NCI-H2029 treated with DMSO at 0.1 percent for 48 hours (cell line): ENCODE data around the gene SIGLEC7.
"Not testable (repeated sequence)": the region's sequence is repeated elsewhere in the genome, so short reads cannot be mapped to it uniquely, and the experiment has no call there.

ENCODE experiments used
- DNase-seq: peaks from one replicate; lab custom pipeline; 2025; lab: John Stamatoyannopoulos, UW

Gene SIGLEC7

DNA sequence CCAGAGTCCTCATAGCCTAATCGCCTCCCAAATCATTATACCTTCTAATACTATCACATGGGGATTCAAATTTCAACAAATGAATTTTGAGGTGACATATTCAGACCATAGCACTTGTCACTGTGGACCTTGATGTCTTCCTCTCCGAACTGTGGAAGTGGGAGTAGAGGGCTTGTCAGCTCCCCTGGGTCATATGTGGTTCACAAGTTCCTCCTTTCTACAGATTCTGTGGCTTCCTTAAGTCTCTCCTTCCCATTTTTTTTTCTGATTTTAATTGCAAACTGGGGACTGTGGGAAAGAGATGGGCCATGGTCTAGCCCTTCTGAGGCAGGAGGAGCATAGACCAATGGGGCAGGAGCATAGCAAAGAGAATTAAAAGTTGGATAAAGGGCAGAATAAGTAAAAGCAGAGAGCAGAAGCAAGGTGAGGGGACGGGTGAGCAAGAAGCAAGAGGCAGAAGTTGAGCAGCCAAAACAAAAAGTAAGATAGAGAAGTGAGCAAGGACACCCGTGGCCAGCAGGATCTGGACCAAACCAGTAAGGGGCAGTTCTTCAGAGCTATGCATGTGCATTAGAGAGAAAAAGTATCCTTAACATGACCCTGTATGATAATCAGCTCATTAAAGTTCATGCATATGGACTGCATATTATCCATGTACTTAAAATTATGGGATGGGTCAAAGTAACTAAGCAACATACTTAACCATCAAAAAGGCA, 2.6 kb upstream of the SIGLEC7 start:
- DNase-seq: no peak

DNA sequence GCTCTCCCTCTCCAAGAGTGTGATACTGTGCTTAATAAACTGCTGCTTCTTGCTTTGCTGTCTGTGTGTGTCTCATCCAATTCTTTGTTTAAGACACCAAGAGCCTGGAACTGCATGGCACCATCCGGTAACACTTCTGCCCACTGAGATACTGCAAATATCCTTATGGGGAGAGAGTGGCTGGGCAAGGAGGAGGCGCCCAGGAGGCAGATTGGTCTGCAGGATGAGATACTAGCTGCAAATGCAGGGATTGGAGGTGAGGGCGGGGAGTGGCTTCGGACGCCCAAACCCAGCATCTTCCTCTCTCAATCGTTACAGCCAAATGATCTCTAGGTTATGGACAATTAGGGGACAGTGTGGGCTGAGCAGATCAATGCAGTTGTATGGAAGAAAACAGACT, 1.7 kb upstream of the SIGLEC7 start:
- no peak for DNase-seq

DNA sequence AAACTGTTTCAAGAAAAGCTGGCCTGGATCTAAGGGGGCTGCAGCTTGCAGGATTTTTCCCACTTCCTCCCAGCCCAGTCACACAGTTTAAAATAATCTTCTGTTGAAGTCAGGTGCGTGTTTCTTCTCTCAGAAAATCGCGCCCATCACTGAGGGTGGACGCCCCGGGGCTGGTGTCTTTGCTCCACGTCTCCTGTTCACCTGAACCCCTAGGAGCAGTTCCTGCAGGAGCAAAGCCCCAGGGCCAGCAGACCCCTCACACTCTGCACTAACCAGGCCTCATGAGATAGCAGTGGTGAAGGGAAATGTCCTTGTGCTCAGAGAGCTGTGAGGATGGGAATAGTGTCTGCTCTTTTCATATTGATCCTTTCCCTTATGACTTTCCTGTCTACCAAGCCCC, 920 bp upstream of the SIGLEC7 start:
- no peak for DNase-seq

DNA sequence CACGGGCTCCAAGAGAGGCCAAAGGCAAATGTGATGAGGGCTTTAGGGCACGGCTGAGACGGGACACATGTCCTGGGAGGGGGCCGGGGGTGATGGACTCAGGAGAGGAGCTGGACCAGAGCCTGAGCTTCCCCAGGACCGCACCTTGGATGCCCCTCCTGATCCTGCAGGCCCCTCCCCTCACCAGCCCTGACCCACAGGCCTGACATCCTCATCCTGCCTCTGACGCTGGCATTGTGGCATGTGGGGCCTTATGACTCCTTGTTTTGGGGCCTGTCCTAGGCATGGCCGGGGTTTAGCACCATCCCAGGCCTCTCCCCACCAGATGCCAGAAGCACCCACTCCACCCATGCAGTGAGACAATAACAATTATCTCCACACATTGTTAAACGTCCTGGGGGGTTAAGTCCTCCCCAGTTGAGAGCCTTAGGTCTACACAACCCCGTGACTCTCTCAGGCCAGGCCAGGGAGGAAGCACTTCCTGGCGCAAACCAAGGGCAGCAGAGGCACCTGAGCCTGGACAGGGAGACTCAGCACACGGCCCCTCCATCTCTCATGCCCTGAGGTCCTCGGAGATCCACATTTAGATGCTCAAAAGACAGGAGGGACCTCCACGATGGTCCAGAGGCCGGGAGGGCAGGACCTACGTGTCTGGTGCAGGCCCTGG, 841 bp downstream of the SIGLEC7 start:
- DNase-seq: not testable (repeated sequence)

DNA sequence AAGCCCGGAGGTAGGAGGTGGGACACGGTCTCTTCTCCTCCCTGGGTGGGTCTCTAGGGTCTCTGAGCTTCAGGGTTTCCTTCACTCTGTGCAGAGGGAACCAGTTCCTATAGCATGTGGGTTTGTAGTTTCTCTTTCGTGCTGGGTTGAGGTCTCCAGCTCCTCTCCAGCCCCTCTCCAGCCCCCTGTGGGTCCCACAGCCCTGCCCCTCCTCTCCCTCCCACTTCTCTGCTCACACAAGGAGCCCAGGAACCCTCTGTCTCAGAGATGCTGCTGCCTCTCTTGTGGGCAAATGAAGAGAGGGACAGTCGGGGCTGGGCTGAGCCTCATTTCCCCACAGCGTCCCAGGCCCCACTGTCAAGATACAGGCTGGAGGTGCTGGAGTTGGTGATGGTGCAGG, 1.4 kb downstream of the SIGLEC7 start:
- no peak for DNase-seq

DNA sequence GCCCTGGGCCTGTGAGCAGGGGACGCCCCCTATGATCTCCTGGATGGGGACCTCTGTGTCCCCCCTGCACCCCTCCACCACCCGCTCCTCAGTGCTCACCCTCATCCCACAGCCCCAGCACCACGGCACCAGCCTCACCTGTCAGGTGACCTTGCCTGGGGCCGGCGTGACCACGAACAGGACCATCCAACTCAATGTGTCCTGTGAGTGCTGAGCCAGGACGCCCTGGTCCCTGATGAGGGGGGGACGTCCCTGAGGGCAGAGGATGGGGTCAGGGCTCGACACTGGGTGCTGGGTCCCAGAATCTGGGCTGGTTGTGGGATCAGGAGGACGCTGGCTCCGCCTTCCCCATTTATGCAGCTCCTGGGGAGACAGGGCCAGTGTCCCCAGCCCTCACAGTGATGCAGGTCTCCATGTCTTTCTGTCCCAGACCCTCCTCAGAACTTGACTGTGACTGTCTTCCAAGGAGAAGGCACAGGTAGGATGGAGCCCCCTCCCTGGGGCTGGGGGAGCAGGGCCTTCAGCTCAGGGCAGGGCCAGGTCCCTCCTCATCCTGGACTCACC, 2.5 kb downstream of the SIGLEC7 start:
- no peak for DNase-seq

DNA sequence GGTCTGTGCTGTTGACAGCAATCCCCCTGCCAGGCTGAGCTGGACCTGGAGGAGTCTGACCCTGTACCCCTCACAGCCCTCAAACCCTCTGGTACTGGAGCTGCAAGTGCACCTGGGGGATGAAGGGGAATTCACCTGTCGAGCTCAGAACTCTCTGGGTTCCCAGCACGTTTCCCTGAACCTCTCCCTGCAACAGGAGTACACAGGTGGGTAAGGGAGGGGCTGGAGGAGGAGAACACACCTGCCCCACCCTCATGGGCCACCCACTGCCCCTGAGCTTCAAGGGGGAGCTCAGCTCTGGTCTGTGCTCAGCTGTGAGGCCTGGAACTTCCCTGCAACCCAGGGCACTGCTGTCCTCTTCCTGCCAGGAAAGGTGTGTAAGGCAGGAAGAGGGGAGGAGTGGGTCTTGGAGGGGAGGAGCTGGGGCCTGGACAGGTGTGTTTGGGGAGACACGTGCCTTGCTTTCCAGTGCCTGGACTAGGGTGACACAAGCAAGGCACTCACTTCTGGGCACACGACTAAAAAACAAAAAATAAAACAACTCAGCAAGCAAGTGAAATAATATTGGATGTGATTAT, 3.9 kb downstream of the SIGLEC7 start:
- DNase-seq: no peak

DNA sequence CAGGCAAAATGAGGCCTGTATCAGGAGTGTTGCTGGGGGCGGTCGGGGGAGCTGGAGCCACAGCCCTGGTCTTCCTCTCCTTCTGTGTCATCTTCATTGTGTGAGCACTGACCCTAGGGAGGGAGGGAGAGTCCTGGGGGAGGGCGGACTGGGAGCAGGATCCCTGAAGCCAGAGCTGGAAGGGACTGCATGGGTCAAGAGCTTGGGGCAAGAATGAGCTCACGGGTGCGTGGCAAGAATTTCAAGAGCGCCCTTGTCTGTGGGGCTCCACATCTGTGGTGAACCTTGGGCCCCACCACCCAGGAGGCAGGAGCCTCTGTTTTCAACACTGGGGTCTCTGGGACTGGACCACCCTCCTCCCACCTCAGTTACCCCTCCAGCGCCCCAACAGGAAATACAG, 4.7 kb downstream of the SIGLEC7 start:
- no peak for DNase-seq

DNA sequence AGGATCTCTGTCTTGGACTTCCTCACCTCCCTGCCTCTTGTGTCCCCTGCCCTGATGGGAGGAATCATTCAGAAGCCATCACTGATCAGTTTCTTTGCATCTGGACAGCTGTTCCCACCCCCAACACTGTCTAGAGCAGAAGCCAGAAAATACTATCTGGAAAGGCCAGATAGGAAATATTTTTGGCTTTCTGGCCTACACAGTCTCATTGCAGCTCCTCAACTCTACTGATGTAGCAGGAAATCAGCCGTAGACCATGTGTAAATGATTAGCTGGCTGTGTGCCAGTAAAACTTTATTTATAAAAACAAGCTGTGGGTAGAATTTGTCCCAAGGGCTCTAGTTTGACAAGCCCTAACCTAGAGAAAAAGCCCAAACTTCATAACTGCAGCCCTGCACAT, 5.6 kb downstream of the SIGLEC7 start:
- DNase-seq: no peak

DNA sequence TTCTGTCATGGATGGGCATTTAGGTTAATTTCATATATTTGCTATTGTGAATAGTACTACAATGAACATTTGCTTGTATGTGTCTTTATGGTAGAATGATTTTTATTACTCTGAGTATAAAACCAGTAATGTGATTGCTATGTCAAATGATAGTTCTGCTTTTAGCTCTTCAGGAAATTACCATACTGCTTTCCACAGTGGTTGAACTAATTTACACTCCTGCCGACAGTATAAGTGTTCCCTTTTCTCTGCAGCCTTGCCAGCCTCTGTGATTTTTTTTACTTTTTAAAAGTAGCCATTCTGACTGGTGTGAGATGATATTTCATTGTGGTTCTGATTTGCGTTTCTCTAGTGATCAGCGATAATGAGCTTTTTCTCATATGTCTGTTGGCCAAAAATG, 6.5 kb downstream of the SIGLEC7 start:
- no peak for DNase-seq

DNA sequence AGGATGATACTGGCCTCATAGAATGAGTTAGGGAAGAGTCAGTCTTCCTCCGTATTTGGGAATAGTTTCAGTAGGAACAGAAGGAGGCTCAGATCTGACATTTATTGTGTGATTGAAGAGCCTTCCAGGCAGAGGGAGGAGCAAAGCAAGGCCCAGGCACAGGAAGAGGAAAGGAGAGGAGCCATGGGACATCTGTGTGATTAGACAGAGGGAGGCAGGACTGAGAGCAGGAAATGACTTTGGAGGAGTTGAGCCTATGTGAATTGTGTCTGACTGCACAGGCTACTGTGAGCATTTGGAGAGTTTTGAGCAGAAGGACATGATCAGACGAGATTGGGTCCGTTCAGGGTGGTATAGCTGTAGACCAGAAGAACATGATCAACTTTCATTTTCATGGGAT, 8.5 kb downstream of the SIGLEC7 start:
- no peak for DNase-seq

DNA sequence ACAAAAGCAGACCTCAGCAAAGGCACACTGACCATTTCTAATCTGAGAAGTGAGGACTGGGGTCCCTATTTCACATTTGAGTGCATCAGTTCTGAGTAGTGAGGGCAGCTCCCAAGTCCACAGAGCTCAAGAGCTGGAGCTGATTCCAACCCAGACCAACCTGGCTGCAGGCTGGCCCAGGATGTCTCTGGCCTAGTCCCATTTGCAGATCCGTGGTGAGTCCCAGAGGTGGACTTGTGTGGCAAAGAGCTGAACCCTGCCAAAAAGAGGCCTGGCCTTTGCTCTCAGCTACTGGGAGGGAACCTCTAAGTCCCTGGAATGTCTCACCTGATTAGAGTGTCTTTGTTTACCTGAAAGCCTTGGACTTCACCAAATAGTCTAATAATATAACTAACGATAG, 14.6 kb downstream of the SIGLEC7 start:
- no peak for DNase-seq

DNA sequence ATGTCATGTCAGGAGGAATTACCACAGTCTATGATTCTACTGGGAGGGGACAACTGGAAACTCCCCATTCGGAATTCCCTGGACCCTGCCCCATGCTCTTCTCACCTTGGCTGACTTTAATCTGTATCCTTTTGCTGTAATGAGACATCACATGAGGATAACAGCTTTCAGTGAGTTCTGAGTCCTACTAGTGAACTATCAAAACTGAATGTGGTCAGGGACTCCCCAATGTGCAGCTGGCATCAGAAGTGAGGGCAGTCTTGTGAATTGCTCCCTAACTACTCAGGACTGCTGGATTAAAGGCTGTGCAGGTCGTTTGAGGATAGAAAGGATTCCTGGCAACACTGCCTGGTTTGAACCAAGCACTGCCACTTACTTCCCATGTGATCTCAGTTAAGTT, 15.2 kb downstream of the SIGLEC7 start:
- no peak for DNase-seq

DNA sequence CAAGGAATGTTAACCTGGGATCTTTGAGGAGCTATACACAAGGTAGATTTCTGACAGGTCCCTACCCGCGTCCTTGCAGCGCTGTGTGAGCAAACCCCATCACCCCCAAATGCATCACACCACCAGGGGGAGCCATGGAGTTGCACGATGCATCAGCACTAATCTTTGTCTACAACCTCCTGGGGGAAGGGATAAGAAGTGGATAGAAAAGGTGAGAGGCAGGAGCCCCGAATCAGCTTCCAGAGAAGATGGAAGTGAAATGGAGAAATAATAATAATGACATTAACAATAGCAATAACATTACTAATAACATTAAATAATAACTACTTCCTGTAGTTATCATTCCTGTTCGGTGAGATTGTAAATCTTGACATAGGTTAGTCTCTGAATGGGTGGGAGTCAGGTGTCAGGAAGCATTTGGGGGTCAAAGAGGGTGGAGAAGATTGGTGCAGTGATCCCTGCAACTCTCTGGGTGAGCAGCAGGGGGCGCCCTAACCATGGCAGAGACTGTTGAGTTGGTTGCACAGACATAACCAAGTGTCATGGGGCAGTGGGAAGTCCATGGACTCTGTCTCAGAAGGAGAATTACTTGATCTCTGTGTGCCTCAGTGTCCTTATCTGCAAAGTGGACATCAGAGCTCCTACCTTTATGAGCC, 16.5 kb downstream of the SIGLEC7 start:
- DNase-seq: peak; percentile 4

DNA sequence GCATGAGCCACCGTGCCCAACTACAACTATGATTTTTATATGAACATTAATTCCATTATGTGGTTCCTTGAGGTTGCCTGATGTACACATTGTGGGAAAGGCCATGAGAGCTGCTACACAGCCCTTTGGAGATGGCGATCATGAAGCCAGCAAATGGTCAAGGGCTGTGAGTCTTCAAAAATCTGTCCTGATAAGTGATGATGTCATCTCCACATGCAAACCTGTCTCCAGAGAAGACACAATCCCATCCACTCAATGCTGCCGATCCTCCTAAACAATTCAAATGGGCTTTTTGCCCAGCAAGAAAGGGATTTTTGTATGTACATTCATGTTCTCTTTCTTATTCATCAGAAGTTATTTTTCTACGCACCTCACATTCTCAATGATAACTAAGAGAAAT, 17.6 kb downstream of the SIGLEC7 start:
- DNase-seq: no peak

DNA sequence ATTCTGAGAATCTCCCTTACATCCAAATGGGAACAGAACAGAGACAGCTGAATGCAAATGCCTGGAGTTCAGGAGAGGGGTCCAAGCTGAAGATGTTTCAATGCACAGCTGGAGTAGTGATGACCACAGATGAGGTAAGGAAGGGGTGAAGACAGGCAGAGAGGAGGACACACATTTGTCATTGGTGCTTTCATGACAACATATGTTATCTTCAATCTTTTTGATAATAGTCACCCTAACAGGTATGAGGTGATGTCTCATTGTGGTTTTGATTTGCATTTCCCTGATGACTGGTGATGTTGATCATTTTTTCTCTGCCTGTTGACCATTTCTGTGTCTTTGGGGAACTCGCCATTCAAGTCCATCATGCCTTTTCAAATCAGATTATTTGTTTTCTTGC, 19.2 kb downstream of the SIGLEC7 start:
- DNase-seq: no peak

DNA sequence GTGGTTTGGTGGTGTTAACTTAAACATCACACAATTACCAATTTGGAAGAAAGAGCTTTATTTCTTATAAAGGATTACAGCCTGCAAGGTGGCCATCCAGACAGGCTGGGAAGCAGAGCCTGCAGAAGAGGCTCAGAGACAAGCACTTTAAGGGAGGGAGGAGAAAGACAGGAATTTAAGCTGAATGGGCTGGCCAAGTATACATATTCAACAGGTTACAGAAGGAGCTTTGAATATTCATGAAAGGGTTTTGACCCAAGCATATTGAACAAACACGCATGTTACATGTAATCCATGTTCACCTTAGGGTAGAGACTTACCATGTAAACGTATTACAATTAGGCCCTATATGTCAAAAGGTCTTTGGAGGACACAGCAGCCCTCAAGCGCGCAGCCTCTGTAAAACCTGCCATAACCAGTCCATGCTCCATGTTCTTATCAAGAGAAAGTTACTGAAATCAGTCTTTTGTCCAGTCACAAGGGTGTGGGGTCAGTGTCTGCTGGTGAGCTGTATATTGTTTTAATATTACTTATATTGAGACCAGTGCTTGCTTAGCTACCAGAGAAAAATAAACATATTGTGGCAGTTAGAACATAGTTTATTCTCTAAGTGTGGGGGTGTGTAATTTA, 19.9 kb downstream of the SIGLEC7 start:
- no peak for DNase-seq

DNA sequence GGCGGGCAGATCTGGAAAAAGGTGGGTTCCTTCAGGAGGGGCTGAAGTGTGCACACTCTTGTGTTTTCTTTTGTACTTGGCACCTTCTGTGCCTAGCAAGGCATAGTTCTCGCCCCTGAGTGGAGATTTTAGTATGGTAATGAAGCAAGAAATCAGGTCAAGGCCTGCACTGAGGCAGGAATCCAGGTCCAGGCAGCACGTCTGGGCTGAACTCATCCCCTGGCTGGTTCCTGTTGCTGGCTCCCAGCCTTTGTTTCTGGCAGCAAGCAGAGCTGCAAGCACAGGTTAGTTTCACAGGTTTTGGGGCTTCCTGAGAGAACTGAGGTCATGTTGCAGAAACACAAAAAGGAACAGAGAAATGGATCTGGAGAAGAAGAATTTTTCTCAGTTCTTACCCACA, 21.2 kb downstream of the SIGLEC7 start:
- no peak for DNase-seq

DNA sequence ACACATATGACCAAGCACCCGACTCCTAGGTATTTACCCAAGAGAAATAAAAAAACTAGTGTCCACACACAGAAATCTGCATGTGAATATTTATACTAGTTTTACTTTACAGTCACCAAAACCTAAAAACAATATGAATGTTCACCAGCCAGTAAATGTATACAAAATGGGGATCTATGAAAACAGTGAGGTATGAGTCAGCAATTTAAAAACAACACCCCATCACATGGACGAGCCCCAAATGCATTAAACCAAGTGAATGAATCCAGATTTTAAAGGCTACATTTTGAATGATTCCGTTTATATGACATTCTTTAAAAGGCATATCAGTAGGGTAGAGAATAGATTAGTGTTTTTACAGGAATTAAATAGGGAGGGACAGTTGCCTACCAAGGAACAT, 22.1 kb downstream of the SIGLEC7 start:
- DNase-seq: no peak

DNA sequence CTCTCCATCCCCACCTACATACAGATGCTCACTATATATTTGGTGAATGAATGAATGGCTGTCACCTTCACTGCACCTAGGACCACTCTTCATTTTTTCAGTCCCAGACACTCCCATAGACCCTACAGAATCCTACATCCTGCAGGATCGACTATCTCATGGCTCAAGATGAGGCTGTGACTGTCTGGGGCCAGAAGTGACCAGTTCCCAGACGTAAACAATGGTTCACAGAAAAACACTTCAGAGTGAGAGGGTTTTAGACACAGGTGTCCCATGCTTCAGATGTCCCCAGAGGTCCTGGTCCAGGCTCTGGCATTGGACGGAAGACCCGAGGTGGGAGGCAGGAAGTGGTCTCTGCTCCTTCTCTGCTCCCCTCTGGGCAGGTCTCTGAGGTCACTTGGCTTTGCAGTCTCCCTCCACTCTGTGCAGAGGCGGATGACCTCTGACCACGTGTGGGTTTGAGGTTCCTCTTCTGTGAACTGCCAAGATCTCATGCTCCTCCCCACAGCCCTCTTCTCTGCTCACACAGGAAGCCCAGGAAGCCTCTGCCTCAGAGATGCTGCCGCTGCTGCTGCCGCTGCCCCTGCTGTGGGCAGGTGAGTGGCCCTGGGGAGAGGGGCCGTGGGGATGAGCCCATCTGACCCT, 24.9 kb downstream of the SIGLEC7 start:
- DNase-seq: no peak

DNA sequence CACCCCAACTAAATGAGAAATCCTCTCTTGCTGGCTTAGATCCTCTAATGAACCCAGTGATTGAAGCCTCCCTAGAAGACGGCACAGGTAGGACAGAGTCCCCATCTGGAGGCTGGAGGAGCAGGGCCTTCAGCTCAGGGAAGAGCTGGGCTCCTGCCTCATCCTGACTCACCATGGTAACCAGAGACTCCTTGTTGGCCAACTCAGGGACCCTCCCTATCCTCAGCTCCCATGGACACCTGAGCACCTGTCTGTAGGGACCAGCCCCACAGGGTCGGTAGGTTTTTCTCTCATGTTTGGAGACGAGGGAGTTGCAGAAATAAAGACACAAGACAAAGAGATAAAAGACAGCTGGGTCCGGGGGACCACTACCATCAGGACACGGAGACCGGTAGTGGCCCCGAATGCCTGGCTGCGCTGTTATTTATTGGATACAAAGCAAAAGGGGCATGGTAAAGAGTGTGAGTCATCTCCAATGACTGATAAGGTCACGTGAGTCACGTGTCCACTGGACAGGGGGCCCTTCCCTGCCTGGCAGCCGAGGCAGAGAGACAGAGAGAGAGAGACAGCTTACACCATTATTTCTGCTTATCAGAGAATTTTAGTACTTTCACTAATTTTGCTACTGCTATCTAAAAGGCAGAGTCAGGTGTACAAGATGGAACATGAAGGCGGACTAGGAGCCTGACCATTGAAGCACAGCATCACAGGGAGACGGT, 26.6 kb downstream of the SIGLEC7 start:
- no peak for DNase-seq
